ENCODE measurements around the gene PAAF1. TPM values are rescaled to one million over a fixed set of nuclear protein-coding genes. Genes with fewer than 3 reads are reported as not detected.

The PAAF1 gene
- total RNA-seq, 1 donor: 5.4 TPM

DNA sequence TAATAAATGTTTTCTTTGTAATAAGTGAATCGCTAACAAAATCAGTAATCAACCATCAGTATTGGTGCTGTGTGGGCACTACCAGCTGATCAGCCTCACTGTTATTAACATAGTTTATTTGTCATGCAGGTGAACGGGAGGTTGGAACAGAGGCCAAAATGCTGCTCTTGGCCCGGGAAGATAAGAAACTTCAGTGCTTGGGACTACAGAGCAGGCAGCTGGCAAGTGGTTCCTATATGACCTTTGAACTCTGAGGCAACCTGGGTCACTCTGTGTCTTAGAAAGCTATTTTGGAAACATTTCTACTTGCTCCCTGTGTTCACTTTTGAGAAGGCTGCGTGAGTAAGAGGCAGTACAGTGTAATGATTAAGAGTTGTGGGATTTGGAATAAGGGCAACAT, 37.5 kb downstream of the PAAF1 start:
- Histone ChIP-seq H3K4me1 (ENCODE audit: insufficient read depth, low read length) (peaks cover 2% of the 10 kb centered on the region), H3K27ac (ENCODE audit: low read depth, low read length) (no peak overlapping the region), H4K20me1 (ENCODE audit: insufficient read depth, low read length) (no peaks in the 10 kb centered on the region), H3K36me3 (ENCODE audit: insufficient read depth, low read length) (peaks cover 44% of the 10 kb centered on the region), H2AFZ (ENCODE audit: low read length) (no peak overlapping the region), H3K9me3 (ENCODE audit: low read depth, low read length) (no peaks in the 10 kb centered on the region), H3K4me2 (ENCODE audit: insufficient read depth, low read length) (no peak overlapping the region), H3K79me2 (ENCODE audit: insufficient read depth, low read length) (no peaks in the 10 kb centered on the region), H3K4me3 (ENCODE audit: insufficient read depth, low read length) (no peak overlapping the region), H3K27me3 (ENCODE audit: insufficient read depth, low read length) (no peaks in the 10 kb centered on the region)
- no peak for DNase-seq (ENCODE audit: insufficient read length, low spot score, missing footprints)
- TF ChIP-seq CTCF (IDR thresholded peaks at IDR 0.05; ENCODE audit: extremely low read depth, low read depth, low read length): no peak

DNA sequence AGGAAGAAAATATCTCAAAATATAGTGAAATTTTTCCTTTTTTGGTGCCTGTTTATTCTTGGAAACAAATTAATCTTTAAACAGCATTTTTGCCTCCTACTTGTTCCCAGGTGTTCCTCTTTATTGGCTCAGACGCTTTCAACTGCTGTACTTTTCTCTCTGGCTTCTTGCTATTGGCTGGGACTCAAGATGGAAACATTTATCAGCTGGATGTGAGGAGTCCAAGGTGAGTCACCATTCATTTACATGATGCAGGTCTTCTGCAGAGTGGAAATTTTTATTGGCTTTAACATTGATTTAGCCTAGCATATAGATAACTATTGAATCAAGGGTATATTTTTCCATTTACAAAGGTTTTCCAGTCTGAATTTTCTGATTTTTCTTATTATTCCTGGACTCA, 39.6 kb downstream of the PAAF1 start:
- Histone ChIP-seq H4K20me1 (ENCODE audit: insufficient read depth, low read length) (no peaks in the 10 kb centered on the region), H3K79me2 (ENCODE audit: insufficient read depth, low read length) (no peaks in the 10 kb centered on the region), H3K4me1 (ENCODE audit: insufficient read depth, low read length) (peaks cover 2% of the 10 kb centered on the region), H3K27me3 (ENCODE audit: insufficient read depth, low read length) (no peaks in the 10 kb centered on the region), H3K4me3 (ENCODE audit: insufficient read depth, low read length) (no peak overlapping the region), H3K27ac (ENCODE audit: low read depth, low read length) (no peak overlapping the region), H3K36me3 (ENCODE audit: insufficient read depth, low read length) (peaks cover 45% of the 10 kb centered on the region), H3K9me3 (ENCODE audit: low read depth, low read length) (no peaks in the 10 kb centered on the region), H2AFZ (ENCODE audit: low read length) (no peak overlapping the region), H3K4me2 (ENCODE audit: insufficient read depth, low read length) (no peak overlapping the region)
- DNase-seq (ENCODE audit: insufficient read length, low spot score, missing footprints): peak; percentile 67
- no peak for TF ChIP-seq CTCF (IDR thresholded peaks at IDR 0.05; ENCODE audit: extremely low read depth, low read depth, low read length)

- DNase-seq (ENCODE audit: insufficient read length, low spot score, missing footprints): no peak
- Histone ChIP-seq H3K79me2 (ENCODE audit: insufficient read depth, low read length) (no peaks in the 10 kb centered on the region), H3K36me3 (ENCODE audit: insufficient read depth, low read length) (peaks cover 31% of the 10 kb centered on the region), H3K4me2 (ENCODE audit: insufficient read depth, low read length) (no peak overlapping the region), H3K27me3 (ENCODE audit: insufficient read depth, low read length) (no peaks in the 10 kb centered on the region), H3K9me3 (ENCODE audit: low read depth, low read length) (no peaks in the 10 kb centered on the region), H4K20me1 (ENCODE audit: insufficient read depth, low read length) (no peaks in the 10 kb centered on the region), H3K27ac (ENCODE audit: low read depth, low read length) (no peak overlapping the region), H2AFZ (ENCODE audit: low read length) (no peak overlapping the region), H3K4me3 (ENCODE audit: insufficient read depth, low read length) (no peak overlapping the region), H3K4me1 (ENCODE audit: insufficient read depth, low read length) (peaks cover 2% of the 10 kb centered on the region)
- TF ChIP-seq CTCF (IDR thresholded peaks at IDR 0.05; ENCODE audit: extremely low read depth, low read depth, low read length): no peak
These were observed 44.4 kb downstream of the PAAF1 start for GRCh38 chr11:73921180-73921579.

- no peak for TF ChIP-seq CTCF (IDR thresholded peaks at IDR 0.05; ENCODE audit: extremely low read depth, low read depth, low read length)
- Histone ChIP-seq H3K36me3 (ENCODE audit: insufficient read depth, low read length) (peaks cover 17% of the 10 kb centered on the region), H3K27ac (ENCODE audit: low read depth, low read length) (no peak overlapping the region), H3K9me3 (ENCODE audit: low read depth, low read length) (no peaks in the 10 kb centered on the region), H3K4me1 (ENCODE audit: insufficient read depth, low read length) (no peaks in the 10 kb centered on the region), H4K20me1 (ENCODE audit: insufficient read depth, low read length) (no peaks in the 10 kb centered on the region), H2AFZ (ENCODE audit: low read length) (no peak overlapping the region), H3K4me3 (ENCODE audit: insufficient read depth, low read length) (no peak overlapping the region), H3K79me2 (ENCODE audit: insufficient read depth, low read length) (no peaks in the 10 kb centered on the region), H3K4me2 (ENCODE audit: insufficient read depth, low read length) (no peak overlapping the region), H3K27me3 (ENCODE audit: insufficient read depth, low read length) (no peaks in the 10 kb centered on the region)
- DNase-seq (ENCODE audit: insufficient read length, low spot score, missing footprints): no peak
These were observed 52.6 kb downstream of the PAAF1 start for GRCh38 chr11:73929388-73929787.

All from osteoblast (primary cell).